OCI-LY7 (cell line): ENCODE results near the gene RUFY3. TPM values are rescaled to one million over a fixed set of nuclear protein-coding genes. Genes with fewer than 3 reads are reported as not detected.

Experiments used
- BruUV-seq: library from RNA; stranded (reverse); fragments of 400-500 nt; replicated peaks from 2 replicates; lab custom pipeline; 2021; lab: Mats Ljungman, UMichigan
- CTCF ChIA-PET: fragments of 300-600 bp; sonication (Branson Sonifier 250); formaldehyde crosslinking; loops from one replicate; lab custom pipeline; 2022; ENCODE audit warnings: antibody characterized with exemption; ENCODE audit not compliant: unreplicated experiment; lab: Charles Lee
- POLR2A ChIA-PET: fragments of 300-600 bp; sonication (Branson Sonifier 250); formaldehyde crosslinking; loops from one replicate; lab custom pipeline; 2022; ENCODE audit warnings: antibody characterized with exemption; lab: Charles Lee
- DNase-seq: peaks from one replicate; pipeline ENCODE4 v3.0.0-alpha.2; 2015; ENCODE audit warnings: low spot score
- H2AFZ ChIP-seq: fragments of 200-600 bp; sonication (generic), shearing (Covaris generic); 2 replicates; pipeline ENCODE4 v1.6.1; 2014; ENCODE audit warnings: mild to moderate bottlenecking, antibody characterized with exemption, low read length, moderate library complexity
- H3K27ac ChIP-seq: fragments of 200-600 bp; sonication (generic); 2 replicates; pipeline ENCODE4 v1.5.1; 2014; ENCODE audit warnings: mixed run types, low read depth, mild to moderate bottlenecking, moderate library complexity, low read length, inconsistent platforms; ENCODE audit not compliant: poor library complexity, severe bottlenecking
- H3K36me3 ChIP-seq: fragments of 200-600 bp; sonication (generic); 2 replicates; pipeline ENCODE4 v1.6.1; 2014; ENCODE audit warnings: mild to moderate bottlenecking, antibody characterized with exemption, low read length, moderate library complexity, mixed read lengths; ENCODE audit not compliant: insufficient read depth
- H3K4me1 ChIP-seq: fragments of 200-600 bp; sonication (generic); 2 replicates; pipeline ENCODE4 v1.5.1; 2014; ENCODE audit warnings: mild to moderate bottlenecking, low read length; ENCODE audit not compliant: insufficient read depth, poor library complexity, severe bottlenecking
- H3K4me2 ChIP-seq: fragments of 200-600 bp; sonication (generic); 2 replicates; pipeline ENCODE4 v1.6.1; 2014; ENCODE audit warnings: mild to moderate bottlenecking, low read length
- H3K4me3 ChIP-seq: fragments of 200-600 bp; sonication (generic); 2 replicates; pipeline ENCODE4 v1.5.1; 2014; ENCODE audit warnings: mild to moderate bottlenecking, low read depth, low read length; ENCODE audit not compliant: poor library complexity, severe bottlenecking
- H3K79me2 ChIP-seq: fragments of 200-600 bp; sonication (generic); 2 replicates; pipeline ENCODE4 v1.6.1; 2016; ENCODE audit warnings: low read depth, mild to moderate bottlenecking, low read length, moderate library complexity, mixed read lengths; ENCODE audit not compliant: insufficient read depth
- H3K9me2 ChIP-seq: fragments of 200-600 bp; sonication (generic); 2 replicates; pipeline ENCODE4 v1.6.1; 2016; ENCODE audit warnings: mild to moderate bottlenecking, low read length, mixed read lengths; ENCODE audit not compliant: insufficient read depth
- H3K9me3 ChIP-seq: fragments of 200-600 bp; sonication (generic); 2 replicates; pipeline ENCODE4 v1.6.1; 2014; ENCODE audit warnings: mild to moderate bottlenecking, mixed run types, low read length, mixed read lengths
- H4K20me1 ChIP-seq: fragments of 200-600 bp; sonication (generic); 2 replicates; pipeline ENCODE4 v1.6.1; 2014; ENCODE audit warnings: mild to moderate bottlenecking, antibody characterized with exemption, low read length, moderate library complexity, mixed read lengths; ENCODE audit not compliant: insufficient read depth
- CTCF ChIP-seq: fragments of 200-600 bp; sonication (generic); conservative IDR thresholded peaks from 2 replicates; pipeline ENCODE4 v1.5.1; 2014; ENCODE audit warnings: mild to moderate bottlenecking, antibody characterized with exemption, low read length, moderate library complexity, mixed read lengths
- EZH2phosphoT487 ChIP-seq: fragments of 200-600 bp; sonication (generic); IDR thresholded peaks from 2 replicates; pipeline ENCODE4 v1.6.1; 2018; ENCODE audit warnings: low read depth, borderline replicate concordance, mild to moderate bottlenecking, mixed run types, antibody characterized with exemption, low read length, moderate library complexity, mixed read lengths
- intact Hi-C: fragments of 100-400 bp; cut with micrococcal nuclease; formaldehyde crosslinking; loops from one replicate; pipeline ENCODE4 v1.10.0; 2022; ENCODE audit not compliant: unreplicated experiment
- total RNA-seq, 2 experiments: library from RNA; depleted of rRNA in 1 of 2; stranded (reverse); fragments of >200 nt in 1 of 2; shearing (Covaris generic) in 1 of 2; gene quantifications; 2 replicates each; pipeline ENCODE4 v1.2.3, GENCODE V29; 2014 to 2022

The RUFY3 gene
- total RNA-seq, 2 experiments from 2014 or later = 36.4 to 52.2 TPM

GRCh38 chr4:70836081-70836480 is 114.3 kb downstream of the RUFY3 start:
- H3K4me2 ChIP-seq = peak overlapping the region; percentile 52

DNA sequence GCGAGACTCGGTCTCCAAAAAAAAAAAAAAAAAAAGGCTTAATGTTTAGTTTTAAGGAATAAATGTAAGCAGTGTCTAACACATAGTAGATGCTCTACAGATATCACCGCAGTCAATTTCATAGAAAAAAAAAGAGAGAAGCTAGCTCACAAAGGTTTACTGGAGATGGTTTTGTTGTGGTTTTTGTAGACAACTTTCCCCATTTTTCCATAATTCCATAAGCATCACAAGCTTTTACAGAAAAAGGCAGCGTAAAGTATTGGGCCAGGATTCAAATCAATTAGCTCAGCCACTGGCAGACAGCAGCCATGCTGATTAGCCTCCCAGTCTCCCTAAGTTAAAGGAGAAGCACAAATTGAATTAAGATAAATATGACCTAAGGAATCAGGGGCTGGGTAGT is 116.4 kb downstream of the RUFY3 start:
- Histone ChIP-seq H3K9me3 (no peaks in the 10 kb centered on the region), H3K36me3 (peaks cover 40% of the 10 kb centered on the region), H3K9me2 (no peaks in the 10 kb centered on the region), H4K20me1 (peaks cover 14% of the 10 kb centered on the region), H2AFZ (no peak overlapping the region), H3K79me2 (peaks cover 54% of the 10 kb centered on the region), H3K4me1 (peaks cover 39% of the 10 kb centered on the region), H3K27ac (peak overlapping the region; percentile 76), H3K4me3 (peak overlapping the region; percentile 73), H3K4me2 (peak overlapping the region; percentile 95)
- TF ChIP-seq EZH2phosphoT487 (no peak), CTCF (no peak)
- no peak for DNase-seq
- POLR2A ChIA-PET = interaction anchor here (0.6 to 1.9 kb wide), 17 partner anchors 9 to 1599 kb away, joined by 3 to 13 read pairs (median 4); partner anchors contain the start of genes DCK and MOB1B
- no TSS peak for BruUV-seq
- intact Hi-C loops = loop anchor here (2.0 to 5.0 kb wide), 5 partner anchors 86 to 169 kb away; partner anchors contain the start of gene UTP3
- CTCF ChIA-PET = no interaction called here

More at GRCh38 chr4:70836081-70836480, 114.3 kb downstream of the RUFY3 start:
- POLR2A ChIA-PET = interaction anchor here (1.0 kb wide), 2 partner anchors 10 to 130 kb away, joined by 3 read pairs; no protein-coding TSS in a partner anchor
- Histone ChIP-seq H3K4me1 (peaks cover 25% of the 10 kb centered on the region), H2AFZ (no peak overlapping the region), H3K9me2 (no peaks in the 10 kb centered on the region), H3K4me3 (peak overlapping the region; percentile 17), H3K9me3 (no peaks in the 10 kb centered on the region), H3K27ac (no peak overlapping the region), H3K79me2 (peaks cover 58% of the 10 kb centered on the region), H4K20me1 (peaks cover 14% of the 10 kb centered on the region), H3K36me3 (peaks cover 62% of the 10 kb centered on the region)
- CTCF ChIA-PET = no interaction called here
- BruUV-seq = no TSS peak
- DNase-seq = no peak
- intact Hi-C loops = loop anchor here (5.0 kb wide), 2 partner anchors 84 to 149 kb away; partner anchors contain the start of gene UTP3
- TF ChIP-seq EZH2phosphoT487 (no peak), CTCF (no peak)
